HL-60 (cell line): Measurements from ENCODE around the gene USP32.

Experiments
- DNase-seq, 2 experiments: peaks; one replicate each; pipeline ENCODE4 v3.0.0-alpha.2; 2010 to 2020; ENCODE audit warnings: low read depth in 1 of 2, low spot score in 1 of 2
- H3K27ac ChIP-seq: fragments of 250-450 bp; sonication (Bioruptor Pico); replicated peaks from 2 replicates; pipeline ENCODE4 v1.5.1; 2020; ENCODE audit warnings: mild to moderate bottlenecking, moderate library complexity
- H3K27me3 ChIP-seq: fragments of 250-450 bp; sonication (Bioruptor Pico); 2 replicates; pipeline ENCODE4 v1.5.1; 2021; ENCODE audit warnings: mild to moderate bottlenecking, moderate library complexity; ENCODE audit not compliant: insufficient read depth, poor library complexity, severe bottlenecking
- H3K4me3 ChIP-seq: replicated peaks from 2 replicates; pipeline ENCODE4 v1.5.1; 2011; ENCODE audit warnings: mild to moderate bottlenecking, control low read depth, low read length; ENCODE audit not compliant: insufficient read depth
- CTCF ChIP-seq: IDR thresholded peaks from one replicate; pipeline ENCODE4 v1.5.1; 2011; ENCODE audit warnings: low read length, control low read depth, inconsistent platforms; ENCODE audit not compliant: insufficient read depth
- GABPA ChIP-seq: IDR thresholded peaks from 2 replicates; pipeline ENCODE4 v1.6.1; 2012; ENCODE audit warnings: low read depth
- POLR2AphosphoS5 ChIP-seq: IDR thresholded peaks from 2 replicates; pipeline ENCODE4 v1.6.1; 2012; ENCODE audit warnings: low read depth
- REST ChIP-seq: IDR thresholded peaks from 2 replicates; pipeline ENCODE4 v1.6.1; 2012; ENCODE audit warnings: low read depth; ENCODE audit not compliant: insufficient replicate concordance
- SPI1 ChIP-seq: IDR thresholded peaks from 2 replicates; pipeline ENCODE4 v1.6.1; 2012; ENCODE audit warnings: low read depth, mild to moderate bottlenecking, borderline replicate concordance

Gene USP32

GRCh38 chr17:60392845-60393702, 1.1 kb upstream of the USP32 start:
- TF ChIP-seq SPI1: no peak
- TF ChIP-seq CTCF: no peak
- TF ChIP-seq POLR2AphosphoS5: no peak
- TF ChIP-seq GABPA: no peak
- TF ChIP-seq REST: no peak
- Histone ChIP-seq H3K27me3 (no peaks in the 10 kb centered on the region), H3K27ac (peak overlapping the region; percentile 97), H3K4me3 (peak overlapping the region; percentile 88)
- peak in 1 of 2 experiments; percentile 64 for DNase-seq

GRCh38 chr17:60391471-60392041, 377 bp downstream of the USP32 start:
- Histone ChIP-seq H3K27ac (peak overlapping the region; percentile 97), H3K27me3 (no peaks in the 10 kb centered on the region), H3K4me3 (peak overlapping the region; percentile 88)
- TF ChIP-seq POLR2AphosphoS5 (no peak; the same call in 1 of the 2 replicates), REST (no peak), SPI1 (no peak), GABPA (no peak), CTCF (no peak)
- no peak for DNase-seq

GRCh38 chr17:60390925-60391470, 935 bp downstream of the USP32 start:
- peak overlapping the region; percentile 97 for H3K27ac ChIP-seq
- DNase-seq: peak in 1 of 2 experiments; percentile 32

More at GRCh38 chr17:60390925-60391470, 935 bp downstream of the USP32 start:
- peak overlapping the region; percentile 88 for H3K4me3 ChIP-seq
- no peaks in the 10 kb centered on the region for H3K27me3 ChIP-seq
- no peak for TF ChIP-seq GABPA
- peak; percentile 38 for TF ChIP-seq REST
